ENCODE data around the gene SPATS2.
A peak's percentile ranks its signal among the peaks of the same experiment; 100 is the strongest.
"Not testable (repeated sequence)": the region's sequence is repeated elsewhere in the genome, so short reads cannot be mapped to it uniquely, and the experiment has no call there.

SPATS2 gene

GRCh38 chr12:49512546-49512945 is 145.3 kb downstream of the SPATS2 start:
- no peak for DNase-seq (ENCODE audit: low read depth in 2 of 2)

DNA sequence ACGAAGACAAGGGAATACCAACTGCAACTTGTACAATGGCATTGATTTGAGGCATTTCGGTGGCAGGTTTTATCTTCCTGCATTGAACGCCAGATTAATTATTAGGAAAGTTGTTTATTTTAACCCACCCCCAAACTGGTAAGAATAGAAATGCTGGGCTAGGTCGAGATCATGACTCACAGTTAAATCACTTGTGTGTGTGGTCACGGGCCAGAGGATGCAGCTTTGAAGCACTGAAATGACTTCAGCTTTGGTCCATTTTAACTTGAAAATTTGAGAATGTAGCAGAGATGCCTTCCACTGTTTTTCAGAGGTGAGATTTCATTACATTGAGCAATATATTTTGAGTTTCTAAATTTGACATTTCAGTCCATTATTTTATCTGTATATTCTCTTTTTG is 148.0 kb downstream of the SPATS2 start:
- no peak for DNase-seq (ENCODE audit: low read depth in 2 of 2)

- no peak for DNase-seq (ENCODE audit: low read depth in 2 of 2)
Measured at GRCh38 chr12:49518914-49519573, 151.8 kb downstream of the SPATS2 start.

GRCh38 chr12:49519574-49519936 is 152.3 kb downstream of the SPATS2 start:
- DNase-seq (ENCODE audit: low read depth in 2 of 2), result no peak

- DNase-seq (ENCODE audit: low read depth in 2 of 2), result no peak
Measured at GRCh38 chr12:49521389-49521788, 154.1 kb downstream of the SPATS2 start.

- DNase-seq (ENCODE audit: low read depth in 2 of 2), result no peak
Measured at GRCh38 chr12:49524660-49525324, 157.5 kb downstream of the SPATS2 start.

DNA sequence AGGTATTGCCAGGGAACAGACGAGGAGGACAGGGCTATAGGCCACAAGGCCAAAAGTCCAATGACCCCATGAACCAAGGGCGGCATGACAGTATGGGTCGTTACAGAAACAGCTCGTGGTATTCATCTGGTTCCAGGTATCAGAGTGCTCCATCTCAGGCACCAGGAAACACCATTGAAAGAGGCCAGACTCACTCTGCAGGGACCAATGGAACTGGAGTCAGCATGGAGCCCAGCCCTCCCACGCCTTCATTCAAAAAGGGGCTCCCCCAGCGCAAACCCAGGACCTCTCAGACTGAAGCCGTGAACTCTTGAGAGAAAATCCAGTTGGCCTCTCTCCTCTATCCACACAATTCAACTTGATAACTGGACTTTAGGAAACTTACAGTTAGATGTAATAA is 158.7 kb downstream of the SPATS2 start:
- no peak for DNase-seq (ENCODE audit: low read depth in 2 of 2)

DNA sequence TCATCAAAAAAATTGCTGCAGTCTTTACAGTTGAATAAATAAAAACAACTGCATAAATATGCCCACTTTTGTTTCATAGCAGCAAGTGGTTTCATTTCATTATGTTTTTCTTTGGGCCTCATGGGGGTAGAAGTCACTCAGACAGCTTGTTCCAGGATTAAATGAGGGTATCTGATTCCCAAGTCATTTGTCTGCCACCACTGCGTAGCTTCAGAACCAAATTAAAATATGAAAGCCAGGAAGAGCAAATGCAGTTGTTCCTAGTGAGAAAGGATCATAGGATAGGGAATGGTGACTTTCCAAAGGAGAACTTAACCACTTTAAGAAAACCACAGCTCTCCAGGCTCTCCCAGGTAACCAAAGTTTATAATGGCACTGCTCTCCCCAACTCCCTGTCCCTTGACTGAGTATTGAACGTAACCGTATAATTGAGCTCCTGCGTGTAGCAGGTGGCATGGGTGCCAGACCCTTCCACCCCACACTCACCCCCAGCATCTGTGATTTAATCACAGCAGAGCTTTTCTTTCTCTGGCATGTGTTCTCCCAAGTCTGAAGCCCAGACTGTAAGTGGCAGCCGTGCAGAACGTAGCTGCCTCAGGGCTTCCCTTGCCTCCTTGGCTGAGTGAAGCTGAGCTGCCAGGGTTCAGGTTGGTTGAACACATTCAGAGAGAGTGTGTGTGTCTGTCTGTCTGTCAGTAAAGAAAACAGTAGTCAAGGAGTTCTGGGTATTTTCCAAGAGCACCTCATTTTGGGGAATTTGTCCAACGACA is 160.3 kb downstream of the SPATS2 start:
- DNase-seq (ENCODE audit: low read depth in 2 of 2), result no peak

- DNase-seq (ENCODE audit: low read depth in 2 of 2), result no peak
Measured at GRCh38 chr12:49529414-49529813, 162.2 kb downstream of the SPATS2 start.

- DNase-seq (ENCODE audit: low read depth in 2 of 2), result no peak
Measured at GRCh38 chr12:49531745-49532144, 164.5 kb downstream of the SPATS2 start.

- DNase-seq (ENCODE audit: low read depth in 2 of 2), result no peak
Measured at GRCh38 chr12:49533331-49533730, 166.1 kb downstream of the SPATS2 start.

- DNase-seq (ENCODE audit: low read depth in 2 of 2), result not testable (repeated sequence)
Measured at GRCh38 chr12:49534122-49534521, 166.9 kb downstream of the SPATS2 start.

DNA sequence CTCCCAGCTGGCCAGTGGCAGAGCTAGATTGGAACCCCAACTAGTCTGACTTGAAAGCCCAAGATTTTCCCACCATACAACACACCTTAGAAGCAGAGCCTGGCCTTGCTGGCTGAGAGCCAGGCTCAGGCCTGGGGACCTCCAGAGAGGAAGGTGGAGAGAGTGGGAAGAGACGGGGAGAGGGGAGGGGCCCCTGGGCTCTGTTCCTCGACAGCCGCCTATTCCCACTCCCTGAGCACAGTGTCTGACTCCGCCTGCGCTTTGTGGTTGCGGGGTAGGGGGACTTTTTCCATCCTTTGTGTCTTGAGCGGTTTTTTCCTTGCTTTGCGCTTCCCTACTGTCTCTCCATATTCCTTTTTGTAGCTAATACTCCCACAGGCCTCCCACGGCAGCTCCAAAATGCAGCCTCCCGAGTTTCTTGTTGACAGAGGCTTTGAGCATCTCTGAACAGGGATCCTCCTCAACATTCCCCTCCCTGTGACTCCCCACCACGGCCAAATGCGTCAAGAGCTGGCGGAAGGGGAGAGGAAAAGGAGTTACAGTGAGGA is 167.5 kb downstream of the SPATS2 start:
- DNase-seq (ENCODE audit: low read depth in 2 of 2), result no peak

DNA sequence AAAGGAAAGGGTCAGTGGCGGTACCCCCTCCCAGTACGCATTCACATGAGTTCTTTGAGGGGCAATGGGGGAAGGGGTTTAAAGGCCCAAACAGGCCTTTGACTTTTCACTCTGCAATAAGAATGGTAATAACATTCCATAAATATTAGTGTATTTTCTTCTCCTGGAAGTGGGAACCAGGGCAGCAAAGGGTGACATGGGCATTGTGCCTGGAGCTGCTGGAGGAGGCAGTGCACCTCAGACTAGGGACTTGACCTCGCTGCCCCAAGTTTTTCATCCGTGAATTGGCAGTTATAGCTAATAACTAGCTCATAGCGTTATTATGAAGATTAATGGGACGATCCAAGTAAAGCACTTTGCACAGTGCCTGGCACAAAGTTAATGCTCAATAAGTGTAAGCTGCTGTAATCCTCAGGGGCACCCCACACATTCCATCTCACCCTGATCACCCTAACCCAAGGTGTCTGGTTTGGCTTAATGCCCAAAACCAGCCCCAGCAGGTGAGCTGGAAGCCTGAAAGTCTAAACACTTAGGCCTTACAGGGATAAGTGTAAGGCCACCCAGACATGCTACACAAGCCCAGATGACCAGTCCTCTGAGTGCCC is 168.8 kb downstream of the SPATS2 start:
- no peak for DNase-seq (ENCODE audit: low read depth in 2 of 2)

DNA sequence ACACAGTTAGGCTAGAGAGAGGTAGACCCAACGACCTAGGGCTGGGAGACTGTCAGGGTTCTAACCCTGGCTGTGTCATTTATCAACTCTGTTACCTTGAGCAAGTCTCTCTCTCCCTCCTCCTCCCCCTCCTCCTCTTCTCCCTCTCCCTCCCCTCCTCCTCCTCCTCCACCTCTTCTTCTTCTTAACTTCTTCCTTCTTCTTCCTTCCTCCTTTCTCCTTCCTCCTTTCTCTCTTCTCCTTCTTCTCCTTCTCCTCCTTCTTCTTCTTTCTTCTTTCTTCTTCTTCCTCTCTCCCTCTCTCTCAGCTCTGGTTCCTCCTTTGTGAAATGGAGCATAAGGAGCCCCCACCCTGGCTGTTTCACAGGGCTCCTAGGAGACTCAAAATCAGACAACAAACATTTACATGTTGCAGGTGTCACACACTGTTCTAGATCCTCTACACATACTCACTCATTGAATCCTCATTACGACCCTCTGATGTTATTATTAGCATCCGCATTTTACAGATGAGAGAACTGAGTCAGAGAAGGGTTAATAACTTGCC is 169.3 kb downstream of the SPATS2 start:
- DNase-seq (ENCODE audit: low read depth in 2 of 2), result no peak

DNA sequence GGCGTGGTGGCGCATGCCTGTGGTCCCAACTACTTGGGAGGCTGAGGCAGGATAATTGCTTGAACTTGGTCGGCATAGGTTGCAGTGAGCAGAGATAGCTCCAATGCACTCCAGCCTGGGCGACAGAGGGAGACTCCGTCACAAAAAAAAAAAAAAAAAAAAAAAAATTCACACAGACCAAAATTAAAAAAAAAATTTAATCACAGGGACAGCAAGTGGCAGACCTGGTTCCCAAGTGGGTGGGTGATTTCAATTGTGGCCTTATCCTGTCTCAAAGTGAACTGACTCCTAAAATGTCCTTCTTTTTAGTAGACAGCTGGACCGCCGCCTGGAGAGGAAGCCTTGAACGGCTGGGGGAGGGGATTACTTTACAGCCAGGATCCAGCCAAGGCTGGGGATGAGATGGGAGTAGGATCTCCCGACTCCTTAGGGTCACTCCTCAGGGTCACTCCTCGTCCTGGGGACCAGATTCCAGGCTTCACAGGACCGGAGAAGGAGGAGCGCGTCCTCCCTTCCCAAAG is 170.0 kb downstream of the SPATS2 start:
- DNase-seq (ENCODE audit: low read depth in 2 of 2), result no peak

DNA sequence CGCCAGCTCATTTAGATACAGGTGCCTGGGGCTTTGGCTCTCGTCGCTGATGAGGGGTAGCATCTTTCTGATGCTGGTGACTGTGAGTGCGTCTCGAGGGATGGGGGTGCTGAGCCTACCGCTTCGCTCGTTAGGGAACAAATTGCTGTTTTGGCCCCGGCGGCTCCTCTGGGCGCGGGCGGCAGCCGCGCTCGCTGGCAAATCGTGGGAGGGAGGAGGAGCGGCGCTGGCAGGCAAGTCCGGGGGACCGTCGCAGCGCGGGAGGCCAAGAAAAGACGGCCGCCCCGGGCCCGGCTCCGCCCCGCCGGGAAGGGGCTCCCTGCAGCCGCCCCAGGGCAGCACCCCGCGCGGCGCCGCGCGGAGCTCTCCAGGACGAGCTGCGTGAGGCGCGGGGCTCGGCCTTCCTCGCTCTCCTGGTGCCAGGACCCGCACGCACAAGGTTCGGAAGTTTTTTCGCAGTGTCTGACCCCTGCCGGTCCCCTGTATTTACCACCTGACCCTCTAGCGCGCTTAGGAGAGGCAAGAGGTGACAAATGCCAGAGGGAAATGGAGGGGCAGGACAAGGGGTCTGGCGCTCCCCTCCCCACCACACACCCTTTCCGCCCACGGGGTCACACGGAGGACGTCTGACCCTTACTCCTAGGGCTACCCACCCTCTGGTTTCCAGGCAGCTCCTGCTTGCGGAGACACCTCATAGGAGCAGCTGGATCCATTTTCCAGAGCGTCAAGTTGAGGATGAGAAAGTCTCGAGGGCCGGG is 170.7 kb downstream of the SPATS2 start:
- DNase-seq (ENCODE audit: low read depth in 2 of 2), result peak in 1 of 2 donors; percentile 23

DNA sequence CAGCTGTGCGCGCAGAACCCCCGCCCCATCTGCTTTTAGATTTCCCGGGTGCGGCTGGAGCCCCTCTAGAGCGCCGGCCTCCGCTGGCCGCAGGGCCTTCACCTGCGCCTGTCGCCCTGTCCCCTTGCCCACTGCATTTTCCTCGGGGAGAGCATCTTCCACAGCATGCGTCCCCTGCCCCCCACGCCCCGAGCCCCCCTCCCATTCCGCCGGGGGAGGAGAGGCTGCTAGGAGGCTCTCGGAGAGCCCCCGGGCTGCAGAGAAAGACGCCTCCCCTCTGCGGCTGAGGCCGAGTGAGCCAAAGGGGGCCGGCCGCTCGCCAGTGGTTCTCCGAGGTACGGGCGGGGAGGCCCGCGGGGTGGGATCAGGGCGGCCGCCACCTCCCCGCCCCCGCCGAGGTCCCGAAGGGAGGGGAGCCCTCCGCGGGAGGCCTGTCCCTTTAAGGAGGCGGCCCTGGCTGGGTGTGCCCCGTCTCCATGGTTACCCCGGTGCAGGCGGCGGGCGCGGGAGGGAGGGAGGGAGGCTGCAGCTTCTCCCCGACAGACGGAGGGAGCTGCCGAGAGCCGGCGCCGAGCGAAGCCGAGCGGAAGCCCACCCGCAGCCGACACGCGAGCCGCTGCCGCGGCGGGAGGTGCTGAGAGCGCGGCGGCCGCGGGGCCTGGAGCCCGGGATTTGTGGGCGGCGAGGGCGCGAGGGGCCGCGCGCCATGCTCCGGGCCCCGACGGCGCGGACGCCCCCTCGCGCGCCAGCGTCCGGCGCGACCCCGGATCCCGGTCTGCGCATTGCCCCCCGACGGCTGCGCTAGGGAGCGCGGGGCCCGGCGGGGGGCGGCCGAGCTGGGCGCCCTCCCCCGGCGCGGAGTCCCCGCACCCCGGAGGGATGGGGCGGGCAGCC is 171.5 kb downstream of the SPATS2 start, which contains the start of gene KCNH3:
KCNH3 (plus strand) TSS at position 521 of the 894 bp plus-strand sequence. CDS start 387 bp downstream, outside the sequence.
- peak; percentile 76 to 82 for DNase-seq (ENCODE audit: low read depth in 2 of 2)

GRCh38 chr12:49539406-49540228 is 172.4 kb downstream of the SPATS2 start:
- no peak for DNase-seq (ENCODE audit: low read depth in 2 of 2)
